ENCODE measurements around the gene VPS9D1.

Gene VPS9D1

GRCh38 chr16:89720813-89721545, at the start of gene VPS9D1, which contains the start of gene ZNF276:
VPS9D1 (minus strand) TSS chr16:89720898; CDS start chr16:89720861, 37 bp downstream.
ZNF276 (plus strand) TSS chr16:89721537; CDS start chr16:89721641, 104 bp downstream.
- no peak for TF ChIP-seq CTCF (conservative IDR thresholded peaks at IDR 0.05)
- peak within 1 kb of the TSS; percentile 76 for H3K27ac ChIP-seq

GRCh38 chr16:89770367-89770766, 49.7 kb upstream of the VPS9D1 start:
- no peak overlapping the region for H3K27ac ChIP-seq
- TF ChIP-seq CTCF (conservative IDR thresholded peaks at IDR 0.05) = no peak

GRCh38 chr16:89765292-89765830, 44.7 kb upstream of the VPS9D1 start:
- H3K27ac ChIP-seq = no peak overlapping the region
- TF ChIP-seq CTCF (conservative IDR thresholded peaks at IDR 0.05) = no peak

- H3K27ac ChIP-seq = no peak overlapping the region
- no peak for TF ChIP-seq CTCF (conservative IDR thresholded peaks at IDR 0.05)
These were observed 44.1 kb upstream of the VPS9D1 start for GRCh38 chr16:89764711-89765201.

GRCh38 chr16:89761304-89761922, 40.7 kb upstream of the VPS9D1 start:
- no peak overlapping the region for H3K27ac ChIP-seq
- no peak for TF ChIP-seq CTCF (conservative IDR thresholded peaks at IDR 0.05)

GRCh38 chr16:89759746-89760340, 39.1 kb upstream of the VPS9D1 start:
- no peak overlapping the region for H3K27ac ChIP-seq
- TF ChIP-seq CTCF (conservative IDR thresholded peaks at IDR 0.05) = no peak

- no peak for TF ChIP-seq CTCF (conservative IDR thresholded peaks at IDR 0.05)
- no peak overlapping the region for H3K27ac ChIP-seq
These were observed 28.9 kb upstream of the VPS9D1 start for GRCh38 chr16:89749637-89750036.
